OCI-LY1 (cell line): ENCODE results near the gene FGD3.

ENCODE experiments used
- H2AFZ ChIP-seq: fragments of 200-600 bp; sonication (generic), shearing (Covaris generic); 2 replicates; pipeline ENCODE4 v1.6.0; 2014; ENCODE audit warnings: antibody characterized with exemption, mild to moderate bottlenecking, low read length
- H3F3A ChIP-seq: fragments of 200-600 bp; sonication (generic), shearing (Covaris generic); 2 replicates; pipeline ENCODE4 v1.6.0; 2014; ENCODE audit warnings: mild to moderate bottlenecking, antibody characterized with exemption, low read length, moderate library complexity; ENCODE audit not compliant: insufficient read depth
- H3K27ac ChIP-seq: fragments of 200-600 bp; sonication (generic); 2 replicates; pipeline ENCODE4 v1.5.1; 2014; ENCODE audit warnings: low read length, mixed run types, mild to moderate bottlenecking, low read depth; ENCODE audit not compliant: poor library complexity, severe bottlenecking
- H3K27me3 ChIP-seq: fragments of 200-600 bp; sonication (generic); 2 replicates; pipeline ENCODE4 v1.6.0; 2014; ENCODE audit warnings: antibody characterized with exemption, mild to moderate bottlenecking, low read length, moderate library complexity; ENCODE audit not compliant: insufficient read depth
- H3K36me3 ChIP-seq: fragments of 200-600 bp; sonication (generic); 2 replicates; pipeline ENCODE4 v1.6.1; 2014; ENCODE audit warnings: mild to moderate bottlenecking, antibody characterized with exemption, low read length, moderate library complexity, mixed read lengths; ENCODE audit not compliant: insufficient read depth
- H3K4me1 ChIP-seq: fragments of 200-600 bp; sonication (generic); 2 replicates; pipeline ENCODE4 v1.5.1; 2014; ENCODE audit warnings: mild to moderate bottlenecking, low read length, moderate library complexity; ENCODE audit not compliant: insufficient read depth, severe bottlenecking
- H3K4me2 ChIP-seq: fragments of 200-600 bp; sonication (generic), shearing (Covaris generic); 2 replicates; pipeline ENCODE4 v1.6.1; 2014; ENCODE audit warnings: low read length
- H3K4me3 ChIP-seq: fragments of 200-600 bp; sonication (generic); 2 replicates; pipeline ENCODE4 v1.5.1; 2014; ENCODE audit warnings: low read length, low read depth, mild to moderate bottlenecking, mixed read lengths; ENCODE audit not compliant: poor library complexity, severe bottlenecking
- H3K79me2 ChIP-seq: fragments of 200-600 bp; shearing (Covaris generic); 2 replicates; pipeline ENCODE4 v1.6.1; 2016; ENCODE audit warnings: mixed run types, low read length, mixed read lengths; ENCODE audit not compliant: insufficient read depth
- H3K9ac ChIP-seq: fragments of 200-600 bp; sonication (generic), shearing (Covaris generic); 2 replicates; pipeline ENCODE4 v1.6.1; 2014; ENCODE audit warnings: mild to moderate bottlenecking, low read length, mixed read lengths
- H3K9me2 ChIP-seq: fragments of 200-600 bp; sonication (generic), shearing (Covaris generic); 2 replicates; pipeline ENCODE4 v1.6.1; 2014; ENCODE audit warnings: low read depth, mild to moderate bottlenecking, low read length, mixed read lengths
- H3K9me3 ChIP-seq: fragments of 200-600 bp; shearing (Covaris generic); 2 replicates; pipeline ENCODE4 v1.6.1; 2014; ENCODE audit warnings: low read length, mixed read lengths
- H4K20me1 ChIP-seq: fragments of 200-600 bp; sonication (generic), shearing (Covaris generic); 2 replicates; pipeline ENCODE4 v1.6.0; 2016; ENCODE audit warnings: mild to moderate bottlenecking, low read length; ENCODE audit not compliant: insufficient read depth
- CTCF ChIP-seq: fragments of 200-600 bp; sonication (generic), shearing (Covaris generic); IDR thresholded peaks from 2 replicates; pipeline ENCODE4 v1.5.1; 2017; ENCODE audit warnings: mild to moderate bottlenecking, antibody characterized with exemption, low read length, moderate library complexity, mixed read lengths
- EZH2 ChIP-seq: fragments of 200-600 bp; sonication (generic), shearing (Covaris generic); IDR thresholded peaks from 2 replicates; pipeline ENCODE4 v1.8.0; 2017; ENCODE audit warnings: borderline replicate concordance, mixed run types, mild to moderate bottlenecking, antibody characterized with exemption, low read length, moderate library complexity, mixed read lengths

The FGD3 gene

GRCh38 chr9:92973700-92974099 is 26.4 kb downstream of the FGD3 start:
- H3K4me2 ChIP-seq = no peak overlapping the region
- TF ChIP-seq EZH2 (no peak), CTCF (no peak)
- H3K9ac ChIP-seq = no peak overlapping the region
- no peaks in the 10 kb centered on the region for H4K20me1 ChIP-seq
- no peak overlapping the region for H2AFZ ChIP-seq
- H3K36me3 ChIP-seq = peaks cover 35% of the 10 kb centered on the region
- no peak overlapping the region for H3K4me3 ChIP-seq
- H3K4me1 ChIP-seq = peaks cover 23% of the 10 kb centered on the region
- no peaks in the 10 kb centered on the region for H3K27me3 ChIP-seq
- H3K9me3 ChIP-seq = no peaks in the 10 kb centered on the region
- peaks cover 17% of the 10 kb centered on the region for H3K79me2 ChIP-seq
- H3K9me2 ChIP-seq = no peaks in the 10 kb centered on the region
- H3K27ac ChIP-seq = no peak overlapping the region
- no peaks in the 10 kb centered on the region for H3F3A ChIP-seq

GRCh38 chr9:92974161-92974661 is 26.9 kb downstream of the FGD3 start:
- no peaks in the 10 kb centered on the region for H3K27me3 ChIP-seq
- no peak overlapping the region for H3K9ac ChIP-seq
- H4K20me1 ChIP-seq = no peaks in the 10 kb centered on the region
- no peak overlapping the region for H3K27ac ChIP-seq
- H3K4me1 ChIP-seq = peaks cover 18% of the 10 kb centered on the region
- peaks cover 40% of the 10 kb centered on the region for H3K36me3 ChIP-seq
- H3K4me3 ChIP-seq = no peak overlapping the region
- H3K9me3 ChIP-seq = no peaks in the 10 kb centered on the region
- peaks cover 17% of the 10 kb centered on the region for H3K79me2 ChIP-seq
- no peak for TF ChIP-seq EZH2
- no peak for TF ChIP-seq CTCF
- no peaks in the 10 kb centered on the region for H3F3A ChIP-seq
- no peaks in the 10 kb centered on the region for H3K9me2 ChIP-seq
- no peak overlapping the region for H3K4me2 ChIP-seq
- H2AFZ ChIP-seq = no peak overlapping the region

GRCh38 chr9:92974761-92975755 is 27.7 kb downstream of the FGD3 start:
- H4K20me1 ChIP-seq = no peaks in the 10 kb centered on the region
- no peak overlapping the region for H2AFZ ChIP-seq
- H3K4me3 ChIP-seq = no peak overlapping the region
- peaks cover 10% of the 10 kb centered on the region for H3K4me1 ChIP-seq
- TF ChIP-seq EZH2 (no peak), CTCF (no peak)
- H3F3A ChIP-seq = no peaks in the 10 kb centered on the region
- peaks cover 22% of the 10 kb centered on the region for H3K79me2 ChIP-seq
- no peak overlapping the region for H3K27ac ChIP-seq
- no peaks in the 10 kb centered on the region for H3K9me3 ChIP-seq
- no peaks in the 10 kb centered on the region for H3K9me2 ChIP-seq
- no peaks in the 10 kb centered on the region for H3K27me3 ChIP-seq
- H3K36me3 ChIP-seq = peaks cover 48% of the 10 kb centered on the region
- no peak overlapping the region for H3K4me2 ChIP-seq
- H3K9ac ChIP-seq = no peak overlapping the region
